ENCODE data around the gene TMEM106B.

- no peak for TF ChIP-seq POLR2AphosphoS5 (IDR thresholded peaks at IDR 0.05; ENCODE audit: low read length)
- TF ChIP-seq FOXM1 (IDR thresholded peaks at IDR 0.05; ENCODE audit: low read depth, low read length) = no peak
- no peak for TF ChIP-seq TAF1 (IDR thresholded peaks at IDR 0.05; ENCODE audit: borderline replicate concordance, low read depth, low read length)
- no peak for TF ChIP-seq SMARCA5 (IDR thresholded peaks at IDR 0.05)
- TF ChIP-seq, protein P1, sequence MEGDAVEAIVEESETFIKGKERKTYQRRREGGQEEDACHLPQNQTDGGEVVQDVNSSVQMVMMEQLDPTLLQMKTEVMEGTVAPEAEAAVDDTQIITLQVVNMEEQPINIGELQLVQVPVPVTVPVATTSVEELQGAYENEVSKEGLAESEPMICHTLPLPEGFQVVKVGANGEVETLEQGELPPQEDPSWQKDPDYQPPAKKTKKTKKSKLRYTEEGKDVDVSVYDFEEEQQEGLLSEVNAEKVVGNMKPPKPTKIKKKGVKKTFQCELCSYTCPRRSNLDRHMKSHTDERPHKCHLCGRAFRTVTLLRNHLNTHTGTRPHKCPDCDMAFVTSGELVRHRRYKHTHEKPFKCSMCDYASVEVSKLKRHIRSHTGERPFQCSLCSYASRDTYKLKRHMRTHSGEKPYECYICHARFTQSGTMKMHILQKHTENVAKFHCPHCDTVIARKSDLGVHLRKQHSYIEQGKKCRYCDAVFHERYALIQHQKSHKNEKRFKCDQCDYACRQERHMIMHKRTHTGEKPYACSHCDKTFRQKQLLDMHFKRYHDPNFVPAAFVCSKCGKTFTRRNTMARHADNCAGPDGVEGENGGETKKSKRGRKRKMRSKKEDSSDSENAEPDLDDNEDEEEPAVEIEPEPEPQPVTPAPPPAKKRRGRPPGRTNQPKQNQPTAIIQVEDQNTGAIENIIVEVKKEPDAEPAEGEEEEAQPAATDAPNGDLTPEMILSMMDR (IDR thresholded peaks at IDR 0.05 in 2 of 3, conservative IDR thresholded peaks at IDR 0.05 in 1 of 3; ENCODE audit: control insufficient read depth in 2 of 3, extremely low read depth in 1 of 3, insufficient read depth in 1 of 3, low read depth in 3 of 3, low read length in 3 of 3) = no peak
- TF ChIP-seq ZNF687 (IDR thresholded peaks at IDR 0.05) = no peak
- TF ChIP-seq POLR2A (IDR thresholded peaks at IDR 0.05; ENCODE audit: low read depth, low read length) = no peak
- no peak for TF ChIP-seq SMAD5 (IDR thresholded peaks at IDR 0.05; ENCODE audit: low read depth)
- TF ChIP-seq NBN (IDR thresholded peaks at IDR 0.05) = no peak
- no peak for TF ChIP-seq MXI1 (IDR thresholded peaks at IDR 0.05; ENCODE audit: low read depth, low read length)
- TF ChIP-seq, protein P2, sequence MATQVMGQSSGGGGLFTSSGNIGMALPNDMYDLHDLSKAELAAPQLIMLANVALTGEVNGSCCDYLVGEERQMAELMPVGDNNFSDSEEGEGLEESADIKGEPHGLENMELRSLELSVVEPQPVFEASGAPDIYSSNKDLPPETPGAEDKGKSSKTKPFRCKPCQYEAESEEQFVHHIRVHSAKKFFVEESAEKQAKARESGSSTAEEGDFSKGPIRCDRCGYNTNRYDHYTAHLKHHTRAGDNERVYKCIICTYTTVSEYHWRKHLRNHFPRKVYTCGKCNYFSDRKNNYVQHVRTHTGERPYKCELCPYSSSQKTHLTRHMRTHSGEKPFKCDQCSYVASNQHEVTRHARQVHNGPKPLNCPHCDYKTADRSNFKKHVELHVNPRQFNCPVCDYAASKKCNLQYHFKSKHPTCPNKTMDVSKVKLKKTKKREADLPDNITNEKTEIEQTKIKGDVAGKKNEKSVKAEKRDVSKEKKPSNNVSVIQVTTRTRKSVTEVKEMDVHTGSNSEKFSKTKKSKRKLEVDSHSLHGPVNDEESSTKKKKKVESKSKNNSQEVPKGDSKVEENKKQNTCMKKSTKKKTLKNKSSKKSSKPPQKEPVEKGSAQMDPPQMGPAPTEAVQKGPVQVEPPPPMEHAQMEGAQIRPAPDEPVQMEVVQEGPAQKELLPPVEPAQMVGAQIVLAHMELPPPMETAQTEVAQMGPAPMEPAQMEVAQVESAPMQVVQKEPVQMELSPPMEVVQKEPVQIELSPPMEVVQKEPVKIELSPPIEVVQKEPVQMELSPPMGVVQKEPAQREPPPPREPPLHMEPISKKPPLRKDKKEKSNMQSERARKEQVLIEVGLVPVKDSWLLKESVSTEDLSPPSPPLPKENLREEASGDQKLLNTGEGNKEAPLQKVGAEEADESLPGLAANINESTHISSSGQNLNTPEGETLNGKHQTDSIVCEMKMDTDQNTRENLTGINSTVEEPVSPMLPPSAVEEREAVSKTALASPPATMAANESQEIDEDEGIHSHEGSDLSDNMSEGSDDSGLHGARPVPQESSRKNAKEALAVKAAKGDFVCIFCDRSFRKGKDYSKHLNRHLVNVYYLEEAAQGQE (IDR thresholded peaks at IDR 0.05; ENCODE audit: low read depth, low read length) = no peak
These were observed 39.1 kb downstream of the TMEM106B start for GRCh38 chr7:12250232-12250631.
